Activated T-cell treated with anti-CD3 and anti-CD28 coated beads for 4 hours (primary cell): ENCODE measurements around the gene ERP27.

Experiments
- DNase-seq: peaks from one replicate; pipeline ENCODE4 v3.0.0-alpha.2; 2020

ERP27 gene

GRCh38 chr12:14900521-14901227 lies 37.7 kb downstream of the ERP27 start:
- DNase-seq: no peak

- no peak for DNase-seq
Measured at GRCh38 chr12:14896521-14897169, 41.7 kb downstream of the ERP27 start.

GRCh38 chr12:14893506-14894250 lies 44.7 kb downstream of the ERP27 start:
- DNase-seq: no peak

GRCh38 chr12:14892726-14893505 lies 45.4 kb downstream of the ERP27 start:
- DNase-seq: no peak

- DNase-seq: no peak
Measured at GRCh38 chr12:14890701-14891100, 47.6 kb downstream of the ERP27 start.

- no peak for DNase-seq
Measured at GRCh38 chr12:14886271-14886670, 52.1 kb downstream of the ERP27 start.

- no peak for DNase-seq
Measured at GRCh38 chr12:14885718-14886221, 52.6 kb downstream of the ERP27 start, which contains the start of gene MGP. Gene MGP, minus strand, starts transcription at chr12:14885854. Its CDS starts 63 bp downstream, at chr12:14885791.

- peak; percentile 67 for DNase-seq
Measured at GRCh38 chr12:14884458-14884878, 53.9 kb downstream of the ERP27 start.

- no peak for DNase-seq
Measured at GRCh38 chr12:14883686-14884085, 54.7 kb downstream of the ERP27 start.

- no peak for DNase-seq
Measured at GRCh38 chr12:14880890-14881453, 57.4 kb downstream of the ERP27 start.

GRCh38 chr12:14879222-14879933 lies 59.0 kb downstream of the ERP27 start:
- no peak for DNase-seq

- DNase-seq: no peak
Measured at GRCh38 chr12:14878488-14878887, 59.8 kb downstream of the ERP27 start.

GRCh38 chr12:14876833-14877232 lies 61.5 kb downstream of the ERP27 start:
- DNase-seq: no peak

- DNase-seq: no peak
Measured at GRCh38 chr12:14874882-14875281, 63.5 kb downstream of the ERP27 start.

- DNase-seq: no peak
Measured at GRCh38 chr12:14873440-14874185, 64.7 kb downstream of the ERP27 start.

- no peak for DNase-seq
Measured at GRCh38 chr12:14871886-14872285, 66.5 kb downstream of the ERP27 start.

GRCh38 chr12:14871247-14871646 lies 67.1 kb downstream of the ERP27 start:
- DNase-seq: no peak

- no peak for DNase-seq
Measured at GRCh38 chr12:14868916-14869506, 69.3 kb downstream of the ERP27 start.
